Left ventricle myocardium superior (tissue), 1 donor: ENCODE results near the gene CASP2. TPM values are rescaled to one million over a fixed set of nuclear protein-coding genes. Genes with fewer than 3 reads are reported as not detected.
"Not testable (repeated sequence)": the region's sequence is repeated elsewhere in the genome, so short reads cannot be mapped to it uniquely, and the experiment has no call there.

Experiments
- ATAC-seq: fragments of 200-7000 bp; cut with Tn5 transposase; one replicate; pipeline ENCODE4 v1.9.1; 2020; ENCODE audit warnings: mild to moderate bottlenecking, moderate library complexity
- DNase-seq: peaks from one replicate; pipeline ENCODE4 v3.0.0-alpha.2; 2020
- intact Hi-C: fragments of 100-400 bp; cut with micrococcal nuclease; formaldehyde crosslinking; loops from one replicate; pipeline ENCODE4 v1.11.0; 2022
- total RNA-seq: library from RNA; stranded (reverse); fragmentation: NEBNext Ultra II Directional; extraction: Animal tissue kit (Norgen Biotek cat#: 25700); gene quantifications from one replicate; pipeline ENCODE4 v1.2.1, GENCODE V29; 2021
- donor health status: DM: no; HTN: yes; CAD: no; lungs with severe emphysema.

The CASP2 gene
- total RNA-seq, 1 donor from 2014 or later: 12.6 TPM

GRCh38 chr7:143287339-143287934, 714 bp upstream of the CASP2 start:
- no peak for ATAC-seq
- DNase-seq: no peak
- intact Hi-C loops: no loop called here

GRCh38 chr7:143288836-143289235, 685 bp downstream of the CASP2 start:
- intact Hi-C loops: no loop called here
- ATAC-seq (no peak), DNase-seq (no peak)

GRCh38 chr7:143289421-143289820, 1.3 kb downstream of the CASP2 start:
- no peak for DNase-seq
- ATAC-seq: no peak
- intact Hi-C loops: no loop called here

- intact Hi-C loops, DNase-seq, ATAC-seq: not testable (repeated sequence)
These were observed 1.7 kb downstream of the CASP2 start for GRCh38 chr7:143289888-143290287.

- ATAC-seq (no peak), DNase-seq (no peak)
- intact Hi-C loops: no loop called here
These were observed 2.1 kb downstream of the CASP2 start for GRCh38 chr7:143290293-143290692.

GRCh38 chr7:143292876-143293275, 4.7 kb downstream of the CASP2 start:
- intact Hi-C loops: no loop called here
- ATAC-seq: no peak
- no peak for DNase-seq

GRCh38 chr7:143295870-143296269, 7.7 kb downstream of the CASP2 start:
- ATAC-seq (no peak), DNase-seq (no peak)
- intact Hi-C loops: no loop called here

- no peak for DNase-seq
- intact Hi-C loops: no loop called here
These were observed 8.5 kb downstream of the CASP2 start for GRCh38 chr7:143296686-143297085.

GRCh38 chr7:143299346-143299745, 11.2 kb downstream of the CASP2 start:
- intact Hi-C loops: no loop called here
- DNase-seq: no peak
- ATAC-seq: peak; percentile 84

More at GRCh38 chr7:143296686-143297085, 8.5 kb downstream of the CASP2 start:
- no peak for ATAC-seq

- intact Hi-C loops: no loop called here
- ATAC-seq: peak; percentile 65
These were observed 11.7 kb downstream of the CASP2 start for GRCh38 chr7:143299840-143300239.

GRCh38 chr7:143300959-143301935, 13.1 kb downstream of the CASP2 start:
- ATAC-seq: no peak
- intact Hi-C loops: no loop called here
- DNase-seq: no peak

More at GRCh38 chr7:143299840-143300239, 11.7 kb downstream of the CASP2 start:
- peak; percentile 39 for DNase-seq

GRCh38 chr7:143303733-143304132, 15.6 kb downstream of the CASP2 start:
- ATAC-seq (no peak), DNase-seq (no peak)
- intact Hi-C loops: no loop called here

- intact Hi-C loops: loop anchor here (5.0 kb wide), 1 partner anchor 63 kb away; no protein-coding TSS in a partner anchor
- DNase-seq (no peak), ATAC-seq (no peak)
These were observed 16.8 kb downstream of the CASP2 start for GRCh38 chr7:143304938-143305337.

GRCh38 chr7:143305423-143306070, 17.4 kb downstream of the CASP2 start:
- intact Hi-C loops: loop anchor here (5.0 kb wide), 1 partner anchor 63 kb away; no protein-coding TSS in a partner anchor
- ATAC-seq (peak; percentile 91), DNase-seq (peak; percentile 88)

GRCh38 chr7:143308632-143309031, 20.5 kb downstream of the CASP2 start:
- DNase-seq (no peak), ATAC-seq (peak; percentile 58)
- intact Hi-C loops: loop anchor here (5.0 kb wide), 1 partner anchor 66 kb away; no protein-coding TSS in a partner anchor

GRCh38 chr7:143314127-143314526, 26.0 kb downstream of the CASP2 start:
- intact Hi-C loops: no loop called here
- ATAC-seq: no peak
- DNase-seq: no peak

GRCh38 chr7:143315776-143316175, 27.6 kb downstream of the CASP2 start, which contains the start of gene CLCN1:
Gene CLCN1, plus strand, starts transcription at chr7:143316111. Its CDS starts 102 bp downstream, at chr7:143316213.
- ATAC-seq (no peak), DNase-seq (no peak)
- intact Hi-C loops: no loop called here

- intact Hi-C loops: no loop called here
- DNase-seq: no peak
- no peak for ATAC-seq
These were observed 28.3 kb downstream of the CASP2 start for GRCh38 chr7:143316492-143316891.

- intact Hi-C loops: no loop called here
- ATAC-seq (peak; percentile 74), DNase-seq (peak; percentile 52)
These were observed 30.5 kb downstream of the CASP2 start for GRCh38 chr7:143318661-143319060.

GRCh38 chr7:143320620-143321019, 32.5 kb downstream of the CASP2 start:
- no peak for ATAC-seq
- intact Hi-C loops: no loop called here
- DNase-seq: no peak
